K562 (cell line): ENCODE measurements around the gene SMAD3. TPM values are rescaled to one million over a fixed set of nuclear protein-coding genes. Genes with fewer than 3 reads are reported as not detected.
A peak's percentile ranks its signal among the peaks of the same experiment; 100 is the strongest.

Experiments
- BHLHE40 ChIP-seq: IDR thresholded peaks from 2 replicates; pipeline ENCODE4 v1.6.1; 2011; ENCODE audit warnings: low read length, improper control_type of control experiment
- CC2D1A ChIP-seq: fragments of 450-650 bp; IDR thresholded peaks from 2 replicates; pipeline ENCODE4 v1.6.1; 2017; ENCODE audit warnings: mild to moderate bottlenecking
- CHD1 ChIP-seq: fragments of 200-600 bp; sonication (generic); IDR thresholded peaks from one replicate; pipeline ENCODE4 v1.6.1; 2012; ENCODE audit warnings: mild to moderate bottlenecking, moderate library complexity, low read length, inconsistent platforms
- CTBP1 ChIP-seq: fragments of 450-650 bp; IDR thresholded peaks from 2 replicates; pipeline ENCODE4 v1.6.1; 2016; ENCODE audit warnings: borderline replicate concordance
- ELF2 ChIP-seq: fragments of 250-450 bp; sonication (Bioruptor Pico); IDR thresholded peaks from 2 replicates; pipeline ENCODE4 v1.5.0; 2021; ENCODE audit warnings: mild to moderate bottlenecking
- FOXK2 ChIP-seq, 2 experiments: fragments of 450-650 bp; IDR thresholded peaks in 1 of 2; conservative IDR thresholded peaks in 1 of 2; 2 replicates each; pipeline ENCODE4 v1.6.1; 2016; ENCODE audit warnings: low read depth in 2 of 2, mild to moderate bottlenecking in 1 of 2
- FOXM1 ChIP-seq, 2 experiments: fragments of 450-650 bp in 1 of 2; sonication (generic) in 1 of 2; formaldehyde crosslinking in 1 of 2; IDR thresholded peaks; 2 replicates each; pipeline versions ENCODE4 v1.6.1 to v1.9.0; 2017 to 2022; ENCODE audit warnings: low read depth in 2 of 2, mild to moderate bottlenecking in 2 of 2, missing genetic modification reagents in 1 of 2, moderate library complexity in 1 of 2
- HEY1 ChIP-seq: fragments of 250-450 bp; sonication (Bioruptor Pico); IDR thresholded peaks from 2 replicates; pipeline ENCODE4 v1.5.0; 2020; ENCODE audit warnings: mild to moderate bottlenecking, moderate library complexity, borderline replicate concordance
- IFI16 ChIP-seq: fragments of 250-450 bp; sonication (Bioruptor Pico); IDR thresholded peaks from 2 replicates; pipeline ENCODE4 v2.1.2; 2022; ENCODE audit warnings: mild to moderate bottlenecking, inconsistent platforms
- KHSRP ChIP-seq: fragments of 450-650 bp; IDR thresholded peaks from 2 replicates; pipeline ENCODE4 v1.6.1; 2017
- MTA3 ChIP-seq: fragments of 450-650 bp; formaldehyde crosslinking; IDR thresholded peaks from 2 replicates; pipeline ENCODE4 v1.6.1; 2017; ENCODE audit warnings: mild to moderate bottlenecking, borderline replicate concordance
- PCBP2 ChIP-seq: fragments of 200-400 bp; formaldehyde crosslinking; IDR thresholded peaks from 2 replicates; pipeline ENCODE4 v1.6.1; 2018; ENCODE audit warnings: low read length, low read depth, mild to moderate bottlenecking, moderate library complexity; ENCODE audit not compliant: poor library complexity, severe bottlenecking
- PTRF ChIP-seq: fragments of 450-650 bp; IDR thresholded peaks from 2 replicates; pipeline ENCODE4 v1.6.1; 2016; ENCODE audit warnings: mild to moderate bottlenecking, missing genetic modification characterization, missing compliant biosample characterization
- RBM15 ChIP-seq: fragments of 200-400 bp; formaldehyde crosslinking; IDR thresholded peaks from 2 replicates; pipeline ENCODE4 v1.6.1; 2018; ENCODE audit warnings: mild to moderate bottlenecking, low read length, moderate library complexity; ENCODE audit not compliant: insufficient read depth
- SAP30 ChIP-seq: fragments of 200-600 bp; sonication (generic); IDR thresholded peaks from 2 replicates; pipeline ENCODE4 v1.6.1; 2012; ENCODE audit warnings: borderline replicate concordance, low read depth, mild to moderate bottlenecking, moderate library complexity, low read length, control low read depth, inconsistent platforms; ENCODE audit not compliant: insufficient read depth, poor library complexity, severe bottlenecking
- TBL1XR1 ChIP-seq, 2 experiments: IDR thresholded peaks; 2 replicates each; pipeline ENCODE4 v1.6.1; 2012; ENCODE audit warnings: improper control_type of control experiment in 2 of 2, low read length in 2 of 2, mild to moderate bottlenecking in 1 of 2
- ZFPM2 ChIP-seq: fragments of 250-450 bp; sonication (Bioruptor Pico); IDR thresholded peaks from 2 replicates; pipeline ENCODE4 v1.5.1; 2022; ENCODE audit warnings: mild to moderate bottlenecking
- ZNF175 ChIP-seq: fragments of 200-800 bp; sonication (Bioruptor generic); IDR thresholded peaks from 2 replicates; pipeline ENCODE4 v1.6.1; 2016; ENCODE audit warnings: low read depth, mild to moderate bottlenecking, missing genetic modification characterization, missing compliant biosample characterization
- ZNF224 ChIP-seq: sonication (generic); formaldehyde crosslinking; IDR thresholded peaks from 2 replicates; pipeline ENCODE4 v1.8.0; 2022; ENCODE audit warnings: mild to moderate bottlenecking, missing genetic modification reagents
- ZNF253 ChIP-seq: fragments of 250-450 bp; sonication (Bioruptor Pico); conservative IDR thresholded peaks from 2 replicates; pipeline ENCODE4 v1.6.1; 2021; ENCODE audit warnings: mild to moderate bottlenecking
- ZNF57 ChIP-seq: fragments of 450-650 bp; formaldehyde crosslinking; IDR thresholded peaks from 2 replicates; pipeline ENCODE4 v1.4.0; 2020; ENCODE audit warnings: mild to moderate bottlenecking, moderate library complexity
- polyA plus RNA-seq, 8 experiments: library from polyadenylated mRNA; depleted of rRNA in 4 of 8; stranded (reverse) in 5 of 8; unstranded in 3 of 8; fragments of >200 nt; fragmentation: Nextera tagmentation in 2 of 8; fragmentation: Illumina TruSeq in 1 of 8; extraction: Ambion mirVana in 2 of 8; extraction: Trizol in 1 of 8; gene quantifications; 2 replicates each; pipeline versions ENCODE4 v1.2.1 to v1.2.3, GENCODE V29; 2011 to 2014; ENCODE audit warnings: inconsistent platforms in 1 of 8, missing spikeins in 1 of 8
- total RNA-seq, 7 experiments: library from RNA; depleted of rRNA in 6 of 7; stranded (reverse); fragments of >200 nt in 6 of 7; fragmentation: Illumina TruSeq in 2 of 7; extraction: Trizol in 2 of 7; gene quantifications; 2 replicates each; pipeline versions ENCODE4 v1.2.1 to v1.2.3, GENCODE V29; 2011 to 2021; ENCODE audit warnings: low replicate concordance in 1 of 7
- TF ChIP-seq, protein P1 (sequence below): fragments of 450-650 bp; IDR thresholded peaks from 2 replicates; pipeline ENCODE4 v1.6.1; 2016; ENCODE audit warnings: low read depth

SMAD3 gene
- total and polyA plus RNA-seq, 9 of the 15 experiments (the other 6 are each of a cell fraction or from before 2014, with no cell fraction given) = 4.3 to 39.2 (median 11.1) TPM

DNA sequence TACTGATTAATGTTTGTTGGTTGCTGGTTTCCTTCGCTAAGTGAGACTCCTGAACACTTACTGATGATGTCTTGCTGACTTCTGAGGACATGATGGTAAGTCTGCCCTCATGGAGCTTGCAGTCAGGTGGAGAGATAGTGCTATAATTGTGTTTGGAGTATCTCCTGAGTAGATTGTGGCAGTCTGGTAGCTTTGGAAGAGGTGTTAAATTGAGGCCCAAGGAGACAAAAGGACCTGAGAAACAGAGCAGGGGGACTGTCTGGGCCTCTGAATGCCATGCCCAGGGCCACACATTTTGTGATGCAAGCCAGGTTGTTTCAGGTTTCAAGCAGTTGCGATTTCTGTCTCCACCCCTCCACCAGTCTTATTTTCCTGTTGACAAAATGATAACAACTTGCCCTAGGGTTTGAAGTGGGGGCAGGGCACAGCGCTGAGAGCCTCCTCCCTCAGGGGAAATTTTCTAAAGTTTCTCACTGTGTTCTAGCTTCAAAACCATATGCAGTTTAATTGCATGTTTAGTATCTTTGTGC is 16.7 kb downstream of the SMAD3 start (continued):
- TF ChIP-seq, protein P1, sequence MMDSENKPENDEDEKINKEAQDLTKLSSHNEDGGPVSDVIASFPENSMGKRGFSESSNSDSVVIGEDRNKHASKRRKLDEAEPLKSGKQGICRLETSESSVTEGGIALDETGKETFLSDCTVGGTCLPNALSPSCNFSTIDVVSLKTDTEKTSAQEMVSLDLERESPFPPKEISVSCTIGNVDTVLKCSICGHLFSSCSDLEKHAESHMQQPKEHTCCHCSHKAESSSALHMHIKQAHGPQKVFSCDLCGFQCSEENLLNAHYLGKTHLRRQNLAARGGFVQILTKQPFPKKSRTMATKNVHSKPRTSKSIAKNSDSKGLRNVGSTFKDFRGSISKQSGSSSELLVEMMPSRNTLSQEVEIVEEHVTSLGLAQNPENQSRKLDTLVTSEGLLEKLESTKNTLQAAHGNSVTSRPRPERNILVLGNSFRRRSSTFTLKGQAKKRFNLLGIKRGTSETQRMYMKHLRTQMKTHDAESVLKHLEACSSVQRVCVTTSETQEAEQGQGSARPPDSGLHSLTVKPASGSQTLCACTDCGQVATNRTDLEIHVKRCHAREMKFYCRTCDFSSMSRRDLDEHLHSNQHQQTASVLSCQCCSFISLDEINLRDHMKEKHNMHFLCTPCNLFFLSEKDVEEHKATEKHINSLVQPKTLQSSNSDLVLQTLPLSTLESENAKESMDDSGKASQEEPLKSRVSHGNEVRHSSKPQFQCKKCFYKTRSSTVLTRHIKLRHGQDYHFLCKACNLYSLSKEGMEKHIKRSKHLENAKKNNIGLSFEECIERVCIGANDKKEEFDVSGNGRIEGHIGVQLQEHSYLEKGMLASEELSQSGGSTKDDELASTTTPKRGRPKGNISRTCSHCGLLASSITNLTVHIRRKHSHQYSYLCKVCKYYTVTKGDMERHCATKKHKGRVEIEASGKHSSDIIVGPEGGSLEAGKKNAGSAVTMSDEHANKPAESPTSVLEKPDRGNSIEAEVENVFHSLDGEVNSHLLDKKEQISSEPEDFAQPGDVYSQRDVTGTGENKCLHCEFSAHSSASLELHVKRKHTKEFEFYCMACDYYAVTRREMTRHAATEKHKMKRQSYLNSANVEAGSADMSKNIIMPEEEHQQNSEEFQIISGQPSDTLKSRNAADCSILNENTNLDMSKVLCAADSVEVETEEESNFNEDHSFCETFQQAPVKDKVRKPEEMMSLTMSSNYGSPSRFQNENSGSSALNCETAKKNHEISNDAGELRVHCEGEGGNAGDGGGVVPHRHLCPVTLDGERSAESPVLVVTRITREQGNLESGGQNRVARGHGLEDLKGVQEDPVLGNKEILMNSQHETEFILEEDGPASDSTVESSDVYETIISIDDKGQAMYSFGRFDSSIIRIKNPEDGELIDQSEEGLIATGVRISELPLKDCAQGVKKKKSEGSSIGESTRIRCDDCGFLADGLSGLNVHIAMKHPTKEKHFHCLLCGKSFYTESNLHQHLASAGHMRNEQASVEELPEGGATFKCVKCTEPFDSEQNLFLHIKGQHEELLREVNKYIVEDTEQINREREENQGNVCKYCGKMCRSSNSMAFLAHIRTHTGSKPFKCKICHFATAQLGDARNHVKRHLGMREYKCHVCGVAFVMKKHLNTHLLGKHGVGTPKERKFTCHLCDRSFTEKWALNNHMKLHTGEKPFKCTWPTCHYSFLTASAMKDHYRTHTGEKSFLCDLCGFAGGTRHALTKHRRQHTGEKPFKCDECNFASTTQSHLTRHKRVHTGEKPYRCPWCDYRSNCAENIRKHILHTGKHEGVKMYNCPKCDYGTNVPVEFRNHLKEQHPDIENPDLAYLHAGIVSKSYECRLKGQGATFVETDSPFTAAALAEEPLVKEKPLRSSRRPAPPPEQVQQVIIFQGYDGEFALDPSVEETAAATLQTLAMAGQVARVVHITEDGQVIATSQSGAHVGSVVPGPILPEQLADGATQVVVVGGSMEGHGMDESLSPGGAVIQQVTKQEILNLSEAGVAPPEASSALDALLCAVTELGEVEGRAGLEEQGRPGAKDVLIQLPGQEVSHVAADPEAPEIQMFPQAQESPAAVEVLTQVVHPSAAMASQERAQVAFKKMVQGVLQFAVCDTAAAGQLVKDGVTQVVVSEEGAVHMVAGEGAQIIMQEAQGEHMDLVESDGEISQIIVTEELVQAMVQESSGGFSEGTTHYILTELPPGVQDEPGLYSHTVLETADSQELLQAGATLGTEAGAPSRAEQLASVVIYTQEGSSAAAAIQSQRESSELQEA = no peak
- TF ChIP-seq SAP30 (no peak), IFI16 (CRISPR knock-in tag) (no peak), ZNF253 (no peak), ZFPM2 (CRISPR knock-in tag) (no peak), PCBP2 (no peak), CHD1 (no peak), PTRF (no peak), CTBP1 (0 out of 2 replicates have a peak, but pooled peaks have one; percentile 17), TBL1XR1 (IDR thresholded peaks at IDR 0.05; ENCODE audit: low read length in 2 of 2) (no peak; a peak in 1 of 4 replicates), HEY1 (CRISPR knock-in tag) (no peak), ZNF175 (peak; percentile 55; the same call in 1 of the 2 replicates), FOXK2 (conservative IDR thresholded peaks at IDR 0.05 in 1 of 2, IDR thresholded peaks at IDR 0.05 in 1 of 2; ENCODE audit: low read depth in 2 of 2) (peak; percentile 75 to 83; a peak in 3 of 4 replicates), MTA3 (peak; percentile 50; the same call in 1 of the 2 replicates), ELF2 (no peak), FOXM1 (IDR thresholded peaks at IDR 0.05; ENCODE audit: low read depth) (no peak), FOXM1 (CRISPR knock-in tag; IDR thresholded peaks at IDR 0.05; ENCODE audit: low read depth) (no peak), KHSRP (no peak), BHLHE40 (no peak), CC2D1A (no peak; the same call in 1 of the 2 replicates), ZNF57 (CRISPR knock-in tag) (no peak), ZNF224 (CRISPR knock-in tag) (no peak), RBM15 (no peak)
